Neural cell (in vitro differentiated cells): ENCODE data around the gene HGF. TPM values are rescaled to one million over a fixed set of nuclear protein-coding genes. Genes with fewer than 3 reads are reported as not detected.

Experiments used
- H2AFZ ChIP-seq: fragments of 200-600, 300-800 bp; sonication (generic), shearing (Covaris generic); 2 replicates; pipeline ENCODE4 v1.6.0; 2014; ENCODE audit warnings: low read depth, mild to moderate bottlenecking, antibody characterized with exemption, low read length, moderate library complexity
- H3F3A ChIP-seq: fragments of 200-600 bp; shearing (Covaris generic); 2 replicates; pipeline ENCODE4 v1.6.1; 2016; ENCODE audit warnings: mild to moderate bottlenecking, moderate library complexity, mixed read lengths, antibody characterized with exemption, low read length; ENCODE audit not compliant: insufficient read depth, poor library complexity, severe bottlenecking
- H3K27ac ChIP-seq: fragments of 200-600, 300-800 bp; sonication (generic), shearing (Covaris generic); 2 replicates; pipeline ENCODE4 v1.5.1; 2014; ENCODE audit warnings: mild to moderate bottlenecking, low read length, moderate library complexity
- H3K27me3 ChIP-seq: fragments of 300-800, 200-600 bp; sonication (generic), shearing (Covaris generic); 2 replicates; pipeline ENCODE4 v1.6.0; 2014; ENCODE audit warnings: mild to moderate bottlenecking, low read depth, low read length, moderate library complexity; ENCODE audit not compliant: insufficient read depth
- H3K36me3 ChIP-seq: fragments of 300-800, 200-600 bp; sonication (generic), shearing (Covaris generic); 2 replicates; pipeline ENCODE4 v1.5.1; 2014; ENCODE audit warnings: mild to moderate bottlenecking, antibody characterized with exemption, low read length, moderate library complexity; ENCODE audit not compliant: insufficient read depth
- H3K4me2 ChIP-seq: fragments of 300-800, 200-600 bp; sonication (generic), shearing (Covaris generic); 2 replicates; pipeline ENCODE4 v1.6.0; 2014; ENCODE audit warnings: mild to moderate bottlenecking, low read length
- H3K4me3 ChIP-seq: fragments of 300-800, 200-600 bp; sonication (generic), shearing (Covaris generic); 2 replicates; pipeline ENCODE4 v1.5.1; 2014; ENCODE audit warnings: mild to moderate bottlenecking, low read length, moderate library complexity
- H3K79me2 ChIP-seq: fragments of 200-600 bp; shearing (Covaris generic); replicated peaks from 2 replicates; pipeline ENCODE4 v1.6.0; 2014; ENCODE audit warnings: mild to moderate bottlenecking, low read length, moderate library complexity; ENCODE audit not compliant: insufficient read depth
- H3K9ac ChIP-seq: fragments of 300-800, 200-600 bp; sonication (generic), shearing (Covaris generic); 2 replicates; pipeline ENCODE4 v1.6.1; 2016; ENCODE audit warnings: mild to moderate bottlenecking, low read length, mixed read lengths
- H3K9me2 ChIP-seq: fragments of 200-600 bp; shearing (Covaris generic); 2 replicates; pipeline ENCODE4 v1.6.1; 2016; ENCODE audit warnings: mild to moderate bottlenecking, low read length, mixed read lengths; ENCODE audit not compliant: insufficient read depth
- H3K9me3 ChIP-seq: fragments of 200-600, 300-800 bp; sonication (generic), shearing (Covaris generic); 2 replicates; pipeline ENCODE4 v1.6.1; 2016; ENCODE audit warnings: mild to moderate bottlenecking, mixed run types, low read length, moderate library complexity, mixed read lengths
- H4K20me1 ChIP-seq: fragments of 200-600 bp; shearing (Covaris generic); 2 replicates; pipeline ENCODE4 v1.6.1; 2016; ENCODE audit warnings: mild to moderate bottlenecking, mixed run types; ENCODE audit not compliant: insufficient read depth
- EP300 ChIP-seq: fragments of 450-650 bp; conservative IDR thresholded peaks from 2 replicates; pipeline ENCODE4 v1.6.1; 2014; ENCODE audit warnings: antibody characterized with exemption, mild to moderate bottlenecking, moderate library complexity; ENCODE audit not compliant: poor library complexity, severe bottlenecking
- EZH2 ChIP-seq: fragments of 200-600, 300-800 bp; shearing (Covaris generic), sonication (generic); IDR thresholded peaks from 2 replicates; pipeline ENCODE4 v1.6.1; 2014; ENCODE audit warnings: antibody characterized with exemption, low read length, borderline replicate concordance, mild to moderate bottlenecking; ENCODE audit not compliant: insufficient read depth, poor library complexity, severe bottlenecking
- MXI1 ChIP-seq: fragments of 450-650 bp; conservative IDR thresholded peaks from 2 replicates; pipeline ENCODE4 v1.6.1; 2014; ENCODE audit warnings: antibody characterized with exemption, mild to moderate bottlenecking; ENCODE audit not compliant: poor library complexity, severe bottlenecking
- POLR2AphosphoS5 ChIP-seq: IDR thresholded peaks from 2 replicates; pipeline ENCODE4 v1.6.1; 2012
- RAD21 ChIP-seq: fragments of 450-650 bp; conservative IDR thresholded peaks from 2 replicates; pipeline ENCODE4 v1.6.1; 2014; ENCODE audit warnings: antibody characterized with exemption, mild to moderate bottlenecking, moderate library complexity
- REST ChIP-seq: IDR thresholded peaks from 2 replicates; pipeline ENCODE4 v1.6.1; 2012; ENCODE audit warnings: borderline replicate concordance
- TAF1 ChIP-seq: IDR thresholded peaks from 2 replicates; pipeline ENCODE4 v1.6.1; 2012; ENCODE audit warnings: low read depth
- polyA plus RNA-seq: library from polyadenylated mRNA; depleted of rRNA; stranded (reverse); fragments of >200 nt; gene quantifications from 2 replicates; pipeline ENCODE4 v1.2.3, GENCODE V29; 2014

HGF gene
- polyA plus RNA-seq, 1 donor from 2014 or later, result not detected

DNA sequence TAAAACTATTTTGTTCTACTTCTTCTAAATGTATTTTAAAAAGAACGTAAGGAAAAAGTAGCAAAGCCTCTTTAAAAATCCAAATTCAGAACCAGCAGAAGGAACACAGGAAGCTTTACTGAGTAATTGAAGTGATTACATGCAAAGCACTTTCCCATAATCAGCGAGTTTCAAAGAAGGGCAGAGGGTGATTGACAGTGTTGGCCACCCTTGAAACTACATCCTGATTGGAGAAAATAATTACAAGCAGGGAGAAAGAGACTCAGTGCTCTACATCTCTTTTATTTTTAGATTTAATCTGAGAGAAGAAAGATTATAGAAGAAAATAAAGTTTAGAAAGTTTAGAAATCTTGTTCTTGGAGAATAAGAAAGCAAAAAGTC is 20.3 kb upstream of the HGF start:
- no peaks in the 10 kb centered on the region for H3K9me3 ChIP-seq
- no peak overlapping the region for H3K27ac ChIP-seq
- no peaks in the 10 kb centered on the region for H3K36me3 ChIP-seq
- H3K4me2 ChIP-seq, result no peak overlapping the region
- H3K79me2 ChIP-seq, result no peaks in the 10 kb centered on the region
- H3K4me3 ChIP-seq, result no peak overlapping the region
- H3F3A ChIP-seq, result peaks cover 5% of the 10 kb centered on the region
- TF ChIP-seq RAD21, result no peak
- TF ChIP-seq MXI1, result no peak
- TF ChIP-seq EP300, result no peak
- no peak for TF ChIP-seq REST
- H3K27me3 ChIP-seq, result no peaks in the 10 kb centered on the region
- no peak overlapping the region for H3K9ac ChIP-seq
- no peaks in the 10 kb centered on the region for H3K9me2 ChIP-seq
- no peaks in the 10 kb centered on the region for H4K20me1 ChIP-seq
- no peak overlapping the region for H2AFZ ChIP-seq

GRCh38 chr7:81789406-81790119 is 19.7 kb upstream of the HGF start:
- peaks cover 5% of the 10 kb centered on the region for H3F3A ChIP-seq
- H3K27me3 ChIP-seq, result no peaks in the 10 kb centered on the region
- H3K79me2 ChIP-seq, result no peaks in the 10 kb centered on the region
- TF ChIP-seq REST, result no peak
- no peak for TF ChIP-seq EZH2
- TF ChIP-seq POLR2AphosphoS5, result no peak
- H3K9ac ChIP-seq, result no peak overlapping the region
- H3K36me3 ChIP-seq, result no peaks in the 10 kb centered on the region
- H3K9me2 ChIP-seq, result no peaks in the 10 kb centered on the region
- H2AFZ ChIP-seq, result no peak overlapping the region
- no peaks in the 10 kb centered on the region for H4K20me1 ChIP-seq
- H3K4me3 ChIP-seq, result no peak overlapping the region
- H3K9me3 ChIP-seq, result no peaks in the 10 kb centered on the region
- H3K27ac ChIP-seq, result no peak overlapping the region
- no peak overlapping the region for H3K4me2 ChIP-seq

- no peak overlapping the region for H3K4me3 ChIP-seq
- H3K36me3 ChIP-seq, result no peaks in the 10 kb centered on the region
- H3K27me3 ChIP-seq, result no peaks in the 10 kb centered on the region
- H3K4me2 ChIP-seq, result no peak overlapping the region
- H4K20me1 ChIP-seq, result no peaks in the 10 kb centered on the region
- H3F3A ChIP-seq, result peaks cover 5% of the 10 kb centered on the region
- H3K79me2 ChIP-seq, result no peaks in the 10 kb centered on the region
- TF ChIP-seq TAF1 (no peak), EZH2 (no peak)
- H3K9ac ChIP-seq, result no peak overlapping the region
- no peaks in the 10 kb centered on the region for H3K9me3 ChIP-seq
- H3K9me2 ChIP-seq, result no peaks in the 10 kb centered on the region
- no peak overlapping the region for H2AFZ ChIP-seq
- no peak overlapping the region for H3K27ac ChIP-seq
Measured at GRCh38 chr7:81788246-81788645, 18.4 kb upstream of the HGF start.
